ENCODE results near the gene IL6R. TPM values are rescaled to one million over a fixed set of nuclear protein-coding genes. Genes with fewer than 3 reads are reported as not detected.

IL6R gene
- total and polyA plus RNA-seq, 4 donors = 18.8 to 67.6 (median 35.3) TPM

DNA sequence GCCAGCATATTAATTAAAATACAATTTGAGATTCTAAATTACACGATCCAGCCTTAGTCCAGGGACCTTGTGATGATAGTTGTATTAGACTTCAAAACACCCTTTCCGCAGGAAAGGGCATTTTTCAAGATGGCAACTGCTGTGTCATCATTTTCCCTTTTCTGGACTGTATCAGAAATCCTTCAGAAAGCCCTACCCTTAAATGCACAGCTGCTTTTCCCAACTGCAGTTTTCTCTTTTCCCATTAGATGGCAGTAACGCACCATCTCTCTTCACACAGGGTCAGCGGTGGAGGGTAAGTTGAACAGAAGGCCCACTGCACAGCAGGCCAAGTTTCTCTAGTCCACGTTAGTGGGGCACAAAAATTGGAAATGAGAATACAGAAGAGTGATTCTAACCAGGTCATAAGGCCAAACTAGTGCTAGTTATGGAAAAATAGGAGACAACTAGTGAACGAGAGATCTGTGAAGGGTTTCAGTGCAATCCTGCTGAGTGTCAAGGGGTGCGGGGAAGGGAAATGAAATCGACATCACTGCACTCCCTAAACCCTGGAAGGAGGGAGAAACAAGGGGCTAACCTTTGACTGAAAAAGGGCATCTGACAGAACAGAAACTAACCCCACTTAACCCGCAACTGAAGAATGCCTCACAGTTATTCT is 74.8 kb downstream of the IL6R start:
- Histone ChIP-seq H3K9ac (ENCODE audit: low read depth in 1 of 2, low read length in 2 of 2) (no peak overlapping the region), H3K27ac (ENCODE audit: low read depth in 1 of 2, low read length in 2 of 2) (no peak overlapping the region), H3K9me3 (ENCODE audit: control insufficient read depth in 4 of 4, low read length in 3 of 4) (no peaks in the 10 kb centered on the region), H3K27me3 (ENCODE audit: control insufficient read depth in 4 of 4, insufficient read depth in 4 of 4, low read length in 3 of 4) (no peaks in the 10 kb centered on the region), H3K4me1 (ENCODE audit: control insufficient read depth in 4 of 4, insufficient read depth in 4 of 4, low read length in 3 of 4) (peaks cover 0 to 6% (median 1%) of the 10 kb centered on the region in 4 donors), H3K36me3 (ENCODE audit: control insufficient read depth in 4 of 4, insufficient read depth in 3 of 4, low read depth in 1 of 4, low read length in 3 of 4) (no peaks in the 10 kb centered on the region), H3K4me3 (ENCODE audit: low read depth in 1 of 3, low read length in 3 of 3) (no peak overlapping the region)
- TF ChIP-seq, protein P1, sequence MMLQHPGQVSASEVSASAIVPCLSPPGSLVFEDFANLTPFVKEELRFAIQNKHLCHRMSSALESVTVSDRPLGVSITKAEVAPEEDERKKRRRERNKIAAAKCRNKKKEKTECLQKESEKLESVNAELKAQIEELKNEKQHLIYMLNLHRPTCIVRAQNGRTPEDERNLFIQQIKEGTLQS (IDR thresholded peaks at IDR 0.05) = no peak
- TF ChIP-seq HNF4G (IDR thresholded peaks at IDR 0.05) = no peak
- TF ChIP-seq, protein P2, sequence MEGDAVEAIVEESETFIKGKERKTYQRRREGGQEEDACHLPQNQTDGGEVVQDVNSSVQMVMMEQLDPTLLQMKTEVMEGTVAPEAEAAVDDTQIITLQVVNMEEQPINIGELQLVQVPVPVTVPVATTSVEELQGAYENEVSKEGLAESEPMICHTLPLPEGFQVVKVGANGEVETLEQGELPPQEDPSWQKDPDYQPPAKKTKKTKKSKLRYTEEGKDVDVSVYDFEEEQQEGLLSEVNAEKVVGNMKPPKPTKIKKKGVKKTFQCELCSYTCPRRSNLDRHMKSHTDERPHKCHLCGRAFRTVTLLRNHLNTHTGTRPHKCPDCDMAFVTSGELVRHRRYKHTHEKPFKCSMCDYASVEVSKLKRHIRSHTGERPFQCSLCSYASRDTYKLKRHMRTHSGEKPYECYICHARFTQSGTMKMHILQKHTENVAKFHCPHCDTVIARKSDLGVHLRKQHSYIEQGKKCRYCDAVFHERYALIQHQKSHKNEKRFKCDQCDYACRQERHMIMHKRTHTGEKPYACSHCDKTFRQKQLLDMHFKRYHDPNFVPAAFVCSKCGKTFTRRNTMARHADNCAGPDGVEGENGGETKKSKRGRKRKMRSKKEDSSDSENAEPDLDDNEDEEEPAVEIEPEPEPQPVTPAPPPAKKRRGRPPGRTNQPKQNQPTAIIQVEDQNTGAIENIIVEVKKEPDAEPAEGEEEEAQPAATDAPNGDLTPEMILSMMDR (IDR thresholded peaks at IDR 0.05; ENCODE audit: low read depth, low read length, missing input control) = peak; percentile 99
- TF ChIP-seq, protein P3, sequence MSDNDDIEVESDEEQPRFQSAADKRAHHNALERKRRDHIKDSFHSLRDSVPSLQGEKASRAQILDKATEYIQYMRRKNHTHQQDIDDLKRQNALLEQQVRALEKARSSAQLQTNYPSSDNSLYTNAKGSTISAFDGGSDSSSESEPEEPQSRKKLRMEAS (IDR thresholded peaks at IDR 0.05) = no peak
- no peak for TF ChIP-seq JUND (IDR thresholded peaks at IDR 0.05)
- peak in 1 of 2 donors; percentile 68 for TF ChIP-seq RXRA (IDR thresholded peaks at IDR 0.05)
- no peak for TF ChIP-seq FOXA2 (IDR thresholded peaks at IDR 0.05)
- TF ChIP-seq FOXA1 (IDR thresholded peaks at IDR 0.05) = no peak
- peak in 1 of 2 donors; percentile 21 for TF ChIP-seq HNF4A (conservative IDR thresholded peaks at IDR 0.05)
- no peak for TF ChIP-seq EGR1 (IDR thresholded peaks at IDR 0.05; ENCODE audit: low read depth in 2 of 2)
- peak; percentile 82 for TF ChIP-seq NR2F2 (IDR thresholded peaks at IDR 0.05)
- no peak for TF ChIP-seq GABPA (IDR thresholded peaks at IDR 0.05 in 1 of 2, conservative IDR thresholded peaks at IDR 0.05 in 1 of 2)
- no peak for TF ChIP-seq ZBTB33 (IDR thresholded peaks at IDR 0.05)
- no peak for TF ChIP-seq TAF1 (conservative IDR thresholded peaks at IDR 0.05)
- peak; percentile 99 to 100 for TF ChIP-seq RAD21 (IDR thresholded peaks at IDR 0.05)
- TF ChIP-seq SP1 (IDR thresholded peaks at IDR 0.05) = no peak
- TF ChIP-seq, protein P4, sequence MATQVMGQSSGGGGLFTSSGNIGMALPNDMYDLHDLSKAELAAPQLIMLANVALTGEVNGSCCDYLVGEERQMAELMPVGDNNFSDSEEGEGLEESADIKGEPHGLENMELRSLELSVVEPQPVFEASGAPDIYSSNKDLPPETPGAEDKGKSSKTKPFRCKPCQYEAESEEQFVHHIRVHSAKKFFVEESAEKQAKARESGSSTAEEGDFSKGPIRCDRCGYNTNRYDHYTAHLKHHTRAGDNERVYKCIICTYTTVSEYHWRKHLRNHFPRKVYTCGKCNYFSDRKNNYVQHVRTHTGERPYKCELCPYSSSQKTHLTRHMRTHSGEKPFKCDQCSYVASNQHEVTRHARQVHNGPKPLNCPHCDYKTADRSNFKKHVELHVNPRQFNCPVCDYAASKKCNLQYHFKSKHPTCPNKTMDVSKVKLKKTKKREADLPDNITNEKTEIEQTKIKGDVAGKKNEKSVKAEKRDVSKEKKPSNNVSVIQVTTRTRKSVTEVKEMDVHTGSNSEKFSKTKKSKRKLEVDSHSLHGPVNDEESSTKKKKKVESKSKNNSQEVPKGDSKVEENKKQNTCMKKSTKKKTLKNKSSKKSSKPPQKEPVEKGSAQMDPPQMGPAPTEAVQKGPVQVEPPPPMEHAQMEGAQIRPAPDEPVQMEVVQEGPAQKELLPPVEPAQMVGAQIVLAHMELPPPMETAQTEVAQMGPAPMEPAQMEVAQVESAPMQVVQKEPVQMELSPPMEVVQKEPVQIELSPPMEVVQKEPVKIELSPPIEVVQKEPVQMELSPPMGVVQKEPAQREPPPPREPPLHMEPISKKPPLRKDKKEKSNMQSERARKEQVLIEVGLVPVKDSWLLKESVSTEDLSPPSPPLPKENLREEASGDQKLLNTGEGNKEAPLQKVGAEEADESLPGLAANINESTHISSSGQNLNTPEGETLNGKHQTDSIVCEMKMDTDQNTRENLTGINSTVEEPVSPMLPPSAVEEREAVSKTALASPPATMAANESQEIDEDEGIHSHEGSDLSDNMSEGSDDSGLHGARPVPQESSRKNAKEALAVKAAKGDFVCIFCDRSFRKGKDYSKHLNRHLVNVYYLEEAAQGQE (IDR thresholded peaks at IDR 0.05) = peak; percentile 33
- TF ChIP-seq YY1 (IDR thresholded peaks at IDR 0.05) = peak; percentile 68
- WGBS = 37% methylated on average over 9 of the region's 9 CpGs
- peak; percentile 71 for DNase-seq (ENCODE audit: low spot score)

Measured in liver (tissue), 9 donors.